IMR-90 (cell line): Measurements from ENCODE around the gene STUM. TPM values are rescaled to one million over a fixed set of nuclear protein-coding genes. Genes with fewer than 3 reads are reported as not detected.

ENCODE experiments used
- ATAC-seq: fragments of 200-7000 bp; cut with Tn5 transposase; 2 replicates; pipeline ENCODE4 v1.9.1; 2020; ENCODE audit warnings: low read depth, mild to moderate bottlenecking, moderate library complexity
- BruUV-seq: library from RNA; stranded (reverse); fragments of 400-500 nt; replicated peaks from 2 replicates; lab custom pipeline; 2021; lab: Mats Ljungman, UMichigan
- CTCF ChIA-PET: fragments of 300-600 bp; formaldehyde crosslinking; extraction: SDS; loops from one replicate; lab custom pipeline; 2021; ENCODE audit warnings: antibody characterized with exemption; lab: Yijun Ruan, JAX
- POLR2A ChIA-PET: fragments of 300-600 bp; sonication (Branson Sonifier 250); formaldehyde crosslinking; loops from one replicate; lab custom pipeline; 2022; ENCODE audit warnings: antibody characterized with exemption; ENCODE audit not compliant: unreplicated experiment; lab: Charles Lee
- DNase-seq: peaks from one replicate; pipeline ENCODE4 v3.0.0; 2013
- H2AFZ ChIP-seq: replicated peaks from 2 replicates; pipeline ENCODE3; 2013; ENCODE audit warnings: low read length, mild to moderate bottlenecking; ENCODE audit not compliant: poor library complexity
- H2AK5ac ChIP-seq: 2 replicates; pipeline ENCODE4 v1.6.1; 2013; ENCODE audit warnings: low read depth, low read length, inconsistent platforms
- H2AK9ac ChIP-seq: replicated peaks from 2 replicates; pipeline ENCODE3; 2013; ENCODE audit warnings: mild to moderate bottlenecking, low read depth, low read length, moderate library complexity; ENCODE audit not compliant: poor library complexity
- H2BK120ac ChIP-seq: 2 replicates; pipeline ENCODE4 v1.6.1; 2013; ENCODE audit warnings: low read depth, low read length, inconsistent platforms
- H2BK15ac ChIP-seq: 3 replicates; pipeline ENCODE4 v1.6.1; 2013; ENCODE audit warnings: low read depth, low read length, inconsistent platforms
- H2BK20ac ChIP-seq: 2 replicates; pipeline ENCODE4 v1.6.1; 2013; ENCODE audit warnings: low read depth, mild to moderate bottlenecking, inconsistent platforms, low read length, moderate library complexity
- H2BK5ac ChIP-seq: 2 replicates; pipeline ENCODE4 v1.6.1; 2013; ENCODE audit warnings: mild to moderate bottlenecking, low read depth, low read length, inconsistent platforms; ENCODE audit not compliant: poor library complexity, severe bottlenecking
- H3K14ac ChIP-seq: replicated peaks from 2 replicates; pipeline ENCODE4 v1.6.1; 2013; ENCODE audit warnings: low read depth, low read length, inconsistent platforms
- H3K18ac ChIP-seq: 2 replicates; pipeline ENCODE4 v1.6.1; 2013; ENCODE audit warnings: low read depth, low read length, control low read depth
- H3K23ac ChIP-seq: 2 replicates; pipeline ENCODE4 v1.6.1; 2013; ENCODE audit warnings: low read depth, low read length, inconsistent platforms
- H3K27ac ChIP-seq: 2 replicates; pipeline ENCODE4 v1.5.1; 2013; ENCODE audit warnings: mild to moderate bottlenecking, control low read depth, low read length; ENCODE audit not compliant: insufficient read depth
- H3K27me3 ChIP-seq: 2 replicates; pipeline ENCODE4 v1.6.1; 2013; ENCODE audit warnings: low read length; ENCODE audit not compliant: control insufficient read depth, insufficient read depth
- H3K36me3 ChIP-seq: 2 replicates; pipeline ENCODE4 v1.6.1; 2013; ENCODE audit warnings: low read length, mixed read lengths; ENCODE audit not compliant: control insufficient read depth, insufficient read depth
- H3K4ac ChIP-seq: 2 replicates; pipeline ENCODE4 v1.6.1; 2013; ENCODE audit warnings: low read depth, low read length, inconsistent platforms
- H3K4me1 ChIP-seq: 2 replicates; pipeline ENCODE4 v1.6.1; 2013; ENCODE audit warnings: low read length, mixed read lengths; ENCODE audit not compliant: control insufficient read depth, insufficient read depth
- H3K4me2 ChIP-seq: 2 replicates; pipeline ENCODE4 v1.6.1; 2013; ENCODE audit warnings: low read depth, mild to moderate bottlenecking, control low read depth, low read length, moderate library complexity
- H3K4me3 ChIP-seq: 2 replicates; pipeline ENCODE4 v1.5.1; 2013; ENCODE audit warnings: low read depth, mild to moderate bottlenecking, control low read depth, low read length, moderate library complexity; ENCODE audit not compliant: insufficient read depth
- H3K56ac ChIP-seq: 2 replicates; pipeline ENCODE4 v1.6.1; 2013; ENCODE audit warnings: low read length, inconsistent platforms; ENCODE audit not compliant: insufficient read depth; ENCODE audit errors: extremely low read depth
- H3K79me1 ChIP-seq, 2 experiments: 2 replicates each; pipeline ENCODE4 v1.6.1; 2013; ENCODE audit warnings: low read length in 2 of 2, inconsistent platforms in 1 of 2, low read depth in 1 of 2
- H3K9ac ChIP-seq: 2 replicates; pipeline ENCODE4 v1.6.1; 2013; ENCODE audit warnings: low read depth, low read length, control low read depth
- H3K9me1 ChIP-seq: 2 replicates; pipeline ENCODE4 v1.6.1; 2013; ENCODE audit warnings: low read length, inconsistent platforms; ENCODE audit not compliant: insufficient read depth
- H3K9me3 ChIP-seq: 2 replicates; pipeline ENCODE4 v1.6.1; 2013; ENCODE audit warnings: low read length; ENCODE audit not compliant: control insufficient read depth, insufficient read depth
- H4K20me1 ChIP-seq: 2 replicates; pipeline ENCODE4 v1.6.1; 2013; ENCODE audit warnings: low read length, inconsistent platforms; ENCODE audit not compliant: insufficient read depth
- H4K5ac ChIP-seq: 2 replicates; pipeline ENCODE4 v1.6.1; 2013; ENCODE audit warnings: mild to moderate bottlenecking, low read depth, low read length, control low read depth
- H4K8ac ChIP-seq, 2 experiments: 2 replicates each; pipeline ENCODE4 v1.6.1; 2013; ENCODE audit warnings: low read depth in 2 of 2, low read length in 2 of 2, control low read depth in 1 of 2, inconsistent platforms in 1 of 2
- H4K91ac ChIP-seq: 2 replicates; pipeline ENCODE4 v1.6.1; 2013; ENCODE audit warnings: low read depth, low read length, inconsistent platforms; ENCODE audit not compliant: insufficient read depth
- BHLHE40 ChIP-seq: fragments of 150-350 bp; IDR thresholded peaks from 2 replicates; pipeline ENCODE4 v1.6.1; 2016; ENCODE audit warnings: mild to moderate bottlenecking, low read depth, low read length
- CEBPB ChIP-seq: IDR thresholded peaks from 2 replicates; pipeline ENCODE4 v1.6.1; 2012; ENCODE audit warnings: low read depth, low read length, improper control_type of control experiment
- FOS ChIP-seq: fragments of 150-350 bp; IDR thresholded peaks from 2 replicates; pipeline ENCODE4 v1.6.1; 2016; ENCODE audit warnings: low read depth, low read length
- MAFK ChIP-seq: IDR thresholded peaks from 2 replicates; pipeline ENCODE4 v1.6.1; 2012; ENCODE audit warnings: low read depth, low read length, improper control_type of control experiment
- MAZ ChIP-seq: IDR thresholded peaks from 2 replicates; pipeline ENCODE4 v1.6.1; 2012; ENCODE audit warnings: low read depth, mild to moderate bottlenecking, low read length, improper control_type of control experiment, moderate library complexity, borderline replicate concordance
- MXI1 ChIP-seq: IDR thresholded peaks from 2 replicates; pipeline ENCODE4 v1.6.1; 2012; ENCODE audit warnings: low read depth, mild to moderate bottlenecking, low read length, moderate library complexity, borderline replicate concordance
- NFE2L2 ChIP-seq: fragments of 150-350 bp; IDR thresholded peaks from 2 replicates; pipeline ENCODE4 v1.6.1; 2016; ENCODE audit warnings: low read depth, mild to moderate bottlenecking, low read length
- POLR2A ChIP-seq: IDR thresholded peaks from 2 replicates; pipeline ENCODE4 v1.6.1; 2012; ENCODE audit warnings: mild to moderate bottlenecking, low read depth, low read length
- RAD21 ChIP-seq: IDR thresholded peaks from 2 replicates; pipeline ENCODE4 v1.6.1; 2012; ENCODE audit warnings: low read length, improper control_type of control experiment
- RCOR1 ChIP-seq: IDR thresholded peaks from 2 replicates; pipeline ENCODE4 v1.6.1; 2012; ENCODE audit warnings: mild to moderate bottlenecking, low read length, improper control_type of control experiment; ENCODE audit not compliant: insufficient replicate concordance
- RFX5 ChIP-seq: IDR thresholded peaks from 2 replicates; pipeline ENCODE4 v1.8.0; 2012; ENCODE audit warnings: low read depth, mild to moderate bottlenecking, low read length, moderate library complexity
- SMC3 ChIP-seq: fragments of 150-350 bp; IDR thresholded peaks from 2 replicates; pipeline ENCODE4 v1.6.1; 2016; ENCODE audit warnings: low read depth, mild to moderate bottlenecking, antibody characterized with exemption, low read length, moderate library complexity
- USF2 ChIP-seq: fragments of 150-350 bp; IDR thresholded peaks from 2 replicates; pipeline ENCODE4 v1.6.1; 2017; ENCODE audit warnings: mild to moderate bottlenecking, antibody characterized with exemption, low read length, low read depth
- WGBS, 2 experiments: methylation state at CpG; one replicate each; pipeline versions ENCODE4 v1.1.5 to v1.1.7; 2013; ENCODE audit warnings: missing lambda C conversion rate in 2 of 2; ENCODE audit not compliant: insufficient read length in 1 of 2; ENCODE audit errors: extremely low coverage in 2 of 2; 5-methylcytosine and 5-hydroxymethylcytosine counted together
- dilution Hi-C: fragments of 300-500 bp; cut with HindIII; formaldehyde crosslinking; loops from one replicate; pipeline ENCODE4 v1.14.3; 2018; ENCODE audit warnings: low sequenced_read_pairs; ENCODE audit not compliant: unreplicated experiment
- in situ Hi-C: fragments of 300-500 bp; cut with MboI; formaldehyde crosslinking; loops from 3 replicates; pipeline ENCODE4 v1.14.3; 2019; ENCODE audit warnings: low sequenced_read_pairs, inconsistent platforms, mixed read lengths
- intact Hi-C: fragments of 100-400 bp; cut with micrococcal nuclease; formaldehyde crosslinking; loops from 2 replicates; pipeline ENCODE4 v1.10.0; 2022
- polyA plus RNA-seq, 3 experiments: library from polyadenylated mRNA; depleted of rRNA; stranded (reverse); fragments of >200 nt; gene quantifications; 2 replicates each; pipeline ENCODE4 v1.2.3, GENCODE V29; 2012; ENCODE audit warnings: low replicate concordance in 1 of 3
- total RNA-seq: library from RNA; depleted of rRNA; stranded (reverse); fragments of >200 nt; gene quantifications from 2 replicates; pipeline ENCODE4 v1.2.3, GENCODE V29; 2012
- TF ChIP-seq, protein P1 (sequence below): fragments of 150-350 bp; IDR thresholded peaks from 2 replicates; pipeline ENCODE4 v1.6.1; 2016; ENCODE audit warnings: low read depth, mild to moderate bottlenecking, low read length, moderate library complexity, borderline replicate concordance
- TF ChIP-seq, protein P2 (sequence below): conservative IDR thresholded peaks from 2 replicates; pipeline ENCODE4 v1.5.1; 2012; ENCODE audit warnings: mild to moderate bottlenecking, low read depth, low read length, improper control_type of control experiment

Gene STUM
- total and polyA plus RNA-seq, 2 of the 4 experiments (the other 2 are of a cell fraction) = not detected

GRCh38 chr1:226631229-226632000 lies 82.9 kb downstream of the STUM start:
- ChIA-PET CTCF (no interaction called here), POLR2A (no interaction called here)
- Histone ChIP-seq H3K56ac (no peak overlapping the region), H2BK120ac (no peak overlapping the region), H2BK15ac (no peak overlapping the region), H2BK20ac (no peak overlapping the region), H3K9ac (no peak overlapping the region), H3K27me3 (no peaks in the 10 kb centered on the region; the same call in 1 of the 2 replicates), H2AK5ac (no peak overlapping the region), H4K5ac (no peak overlapping the region), H4K20me1 (no peaks in the 10 kb centered on the region), H3K27ac (no peak overlapping the region), H3K4me1 (no peaks in the 10 kb centered on the region), H4K91ac (no peak overlapping the region), H2BK5ac (no peak overlapping the region), H3K4me2 (no peak overlapping the region), H2AFZ (no peak overlapping the region), H3K14ac (no peak overlapping the region), H3K4ac (no peak overlapping the region), H3K23ac (no peak overlapping the region), H3K79me1 (no peaks in the 10 kb centered on the region), H3K9me3 (no peaks in the 10 kb centered on the region), H3K4me3 (no peak overlapping the region), H2AK9ac (no peak overlapping the region), H3K18ac (no peak overlapping the region), H3K36me3 (no peaks in the 10 kb centered on the region), H3K9me1 (no peaks in the 10 kb centered on the region), H4K8ac (no peak overlapping the region)
- no peak for DNase-seq
- WGBS, 2 experiments = 82% methylated on average over 3 of the region's 10 CpGs; no CpG with 5 or more reads in 1 of the 2 experiments
- BruUV-seq = no TSS peak
- dilution Hi-C loops = no loop called here
- in situ Hi-C loops = loop anchor here (10.0 kb wide), 2 partner anchors 103 to 803 kb away; partner anchors contain the start of gene ITPKB
- intact Hi-C loops = no loop called here
- no peak for ATAC-seq
- TF ChIP-seq NFE2L2 = no peak
- TF ChIP-seq FOS = no peak
- no peak for TF ChIP-seq USF2
- TF ChIP-seq POLR2A = no peak
- TF ChIP-seq MXI1 = no peak
- TF ChIP-seq RAD21 = no peak
- TF ChIP-seq BHLHE40 = no peak
- TF ChIP-seq MAFK = no peak
- TF ChIP-seq RFX5 = no peak
- TF ChIP-seq MAZ = no peak
- TF ChIP-seq, protein P1, sequence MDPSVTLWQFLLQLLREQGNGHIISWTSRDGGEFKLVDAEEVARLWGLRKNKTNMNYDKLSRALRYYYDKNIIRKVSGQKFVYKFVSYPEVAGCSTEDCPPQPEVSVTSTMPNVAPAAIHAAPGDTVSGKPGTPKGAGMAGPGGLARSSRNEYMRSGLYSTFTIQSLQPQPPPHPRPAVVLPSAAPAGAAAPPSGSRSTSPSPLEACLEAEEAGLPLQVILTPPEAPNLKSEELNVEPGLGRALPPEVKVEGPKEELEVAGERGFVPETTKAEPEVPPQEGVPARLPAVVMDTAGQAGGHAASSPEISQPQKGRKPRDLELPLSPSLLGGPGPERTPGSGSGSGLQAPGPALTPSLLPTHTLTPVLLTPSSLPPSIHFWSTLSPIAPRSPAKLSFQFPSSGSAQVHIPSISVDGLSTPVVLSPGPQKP = no peak
- TF ChIP-seq, protein P2, sequence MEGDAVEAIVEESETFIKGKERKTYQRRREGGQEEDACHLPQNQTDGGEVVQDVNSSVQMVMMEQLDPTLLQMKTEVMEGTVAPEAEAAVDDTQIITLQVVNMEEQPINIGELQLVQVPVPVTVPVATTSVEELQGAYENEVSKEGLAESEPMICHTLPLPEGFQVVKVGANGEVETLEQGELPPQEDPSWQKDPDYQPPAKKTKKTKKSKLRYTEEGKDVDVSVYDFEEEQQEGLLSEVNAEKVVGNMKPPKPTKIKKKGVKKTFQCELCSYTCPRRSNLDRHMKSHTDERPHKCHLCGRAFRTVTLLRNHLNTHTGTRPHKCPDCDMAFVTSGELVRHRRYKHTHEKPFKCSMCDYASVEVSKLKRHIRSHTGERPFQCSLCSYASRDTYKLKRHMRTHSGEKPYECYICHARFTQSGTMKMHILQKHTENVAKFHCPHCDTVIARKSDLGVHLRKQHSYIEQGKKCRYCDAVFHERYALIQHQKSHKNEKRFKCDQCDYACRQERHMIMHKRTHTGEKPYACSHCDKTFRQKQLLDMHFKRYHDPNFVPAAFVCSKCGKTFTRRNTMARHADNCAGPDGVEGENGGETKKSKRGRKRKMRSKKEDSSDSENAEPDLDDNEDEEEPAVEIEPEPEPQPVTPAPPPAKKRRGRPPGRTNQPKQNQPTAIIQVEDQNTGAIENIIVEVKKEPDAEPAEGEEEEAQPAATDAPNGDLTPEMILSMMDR = no peak
- no peak for TF ChIP-seq CEBPB
- no peak for TF ChIP-seq SMC3
- no peak for TF ChIP-seq RCOR1
